Activated CD8-positive, alpha-beta memory T cell treated with anti-CD3 and anti-CD28 coated beads, Interleukin-2, amount 10 ng/mL, durations not matched to agents 7 days and 5 days (primary cell): ENCODE measurements around the gene ADA. TPM values are rescaled to one million over a fixed set of nuclear protein-coding genes. Genes with fewer than 3 reads are reported as not detected.
"Not testable (repeated sequence)": the region's sequence is repeated elsewhere in the genome, so short reads cannot be mapped to it uniquely, and the experiment has no call there.

Experiments used
- ATAC-seq: fragments of 150-1000 bp; cut with Tn5 transposase; one replicate; pipeline ENCODE4 v1.10.0; 2021; ENCODE audit warnings: moderate library complexity
- CTCF ChIA-PET: fragments of 350-600 bp; sonication (Branson Sonifier 250); formaldehyde crosslinking; loops from one replicate; lab custom pipeline; 2021; ENCODE audit warnings: antibody characterized with exemption; lab: Charles Lee
- DNase-seq: peaks from one replicate; pipeline ENCODE4 v3.0.0-alpha.2; 2020
- H3K27ac Mint-ChIP-seq: one replicate; pipeline ENCODE4 v1.8.0; 2021; ENCODE audit warnings: mild to moderate bottlenecking, mixed read lengths
- H3K27me3 Mint-ChIP-seq: one replicate; pipeline ENCODE4 v1.8.0; 2021; ENCODE audit warnings: mixed read lengths
- H3K36me3 Mint-ChIP-seq: one replicate; pipeline ENCODE4 v1.8.0; 2021; ENCODE audit warnings: mild to moderate bottlenecking, mixed read lengths
- H3K4me1 Mint-ChIP-seq: one replicate; pipeline ENCODE4 v1.8.0; 2021; ENCODE audit warnings: mixed read lengths
- H3K4me3 Mint-ChIP-seq: one replicate; pipeline ENCODE4 v1.8.0; 2021; ENCODE audit warnings: mild to moderate bottlenecking, moderate library complexity, mixed read lengths
- H3K9me3 Mint-ChIP-seq: one replicate; pipeline ENCODE4 v1.8.0; 2022; ENCODE audit warnings: low read depth, mixed read lengths
- total RNA-seq, 2 experiments: library from RNA; stranded (reverse); gene quantifications; one replicate each; pipeline ENCODE4 v1.2.3, GENCODE V29; 2021

The ADA gene
- total RNA-seq: 100 to 1,000 TPM in 1 of 2 experiments, 10 to 100 TPM in 1; 81.4 to 114 TPM

GRCh38 chr20:44651684-44652423, at the start of gene ADA:
TSS of gene ADA (minus strand) at chr20:44651699. CDS start at chr20:44651607, 92 bp downstream.
- CTCF ChIA-PET: interaction anchor here (1.1 to 15.9 kb wide), 5 partner anchors 9 to 264 kb away, joined by 3 to 186 read pairs (median 5); no protein-coding TSS in a partner anchor
- H3K36me3 Mint-ChIP-seq: peaks cover 12% of the 10 kb centered on the region

GRCh38 chr20:44700306-44700705, 48.8 kb upstream of the ADA start:
- Mint-ChIP-seq H3K4me1 (no peaks in the 10 kb centered on the region), H3K4me3 (no peak overlapping the region), H3K36me3 (no peaks in the 10 kb centered on the region), H3K27me3 (peaks cover 6% of the 10 kb centered on the region), H3K9me3 (no peaks in the 10 kb centered on the region), H3K27ac (no peak overlapping the region)
- DNase-seq (no peak), ATAC-seq (no peak)
- CTCF ChIA-PET: no interaction called here

More at GRCh38 chr20:44651684-44652423, at the start of gene ADA:
- Mint-ChIP-seq H3K27ac (peak within 1 kb of the TSS; percentile 85), H3K9me3 (no peaks in the 10 kb centered on the region), H3K4me1 (peaks cover 48% of the 10 kb centered on the region), H3K27me3 (no peaks in the 10 kb centered on the region), H3K4me3 (peak within 1 kb of the TSS; percentile 84)
- ATAC-seq (peak; percentile 67), DNase-seq (peak; percentile 71)

- H3K27me3 Mint-ChIP-seq: peaks cover 5% of the 10 kb centered on the region
- H3K9me3 Mint-ChIP-seq: no peaks in the 10 kb centered on the region
- no peak overlapping the region for H3K4me3 Mint-ChIP-seq
- DNase-seq: no peak
- H3K36me3 Mint-ChIP-seq: no peaks in the 10 kb centered on the region
- CTCF ChIA-PET: no interaction called here
- no peaks in the 10 kb centered on the region for H3K4me1 Mint-ChIP-seq
- no peak overlapping the region for H3K27ac Mint-ChIP-seq
- ATAC-seq: no peak
These were observed 46.9 kb upstream of the ADA start for GRCh38 chr20:44698351-44698750.

GRCh38 chr20:44697041-44697440, 45.5 kb upstream of the ADA start:
- CTCF ChIA-PET: interaction anchor here (1.1 to 1.9 kb wide), 2 partner anchors 12 to 16 kb away, joined by 4 to 10 read pairs; no protein-coding TSS in a partner anchor
- not testable (repeated sequence) for H3K4me1 Mint-ChIP-seq, H3K9me3 Mint-ChIP-seq, H3K36me3 Mint-ChIP-seq, H3K27ac Mint-ChIP-seq, ATAC-seq, DNase-seq, H3K4me3 Mint-ChIP-seq, H3K27me3 Mint-ChIP-seq

GRCh38 chr20:44696315-44696714, 44.8 kb upstream of the ADA start:
- ATAC-seq (no peak), DNase-seq (no peak)
- Mint-ChIP-seq H3K4me1 (no peaks in the 10 kb centered on the region), H3K36me3 (peaks cover 1% of the 10 kb centered on the region), H3K4me3 (no peak overlapping the region), H3K27ac (no peak overlapping the region), H3K27me3 (peaks cover 10% of the 10 kb centered on the region), H3K9me3 (no peaks in the 10 kb centered on the region)
- CTCF ChIA-PET: interaction anchor here (1.1 to 1.9 kb wide), 2 partner anchors 11 to 16 kb away, joined by 4 to 10 read pairs; no protein-coding TSS in a partner anchor

- H3K27ac Mint-ChIP-seq: no peak overlapping the region
- no peak overlapping the region for H3K4me3 Mint-ChIP-seq
- no peak for ATAC-seq
- CTCF ChIA-PET: interaction anchor here (1.1 to 1.9 kb wide), 2 partner anchors 10 to 17 kb away, joined by 4 to 10 read pairs; no protein-coding TSS in a partner anchor
- H3K27me3 Mint-ChIP-seq: peaks cover 10% of the 10 kb centered on the region
- peaks cover 1% of the 10 kb centered on the region for H3K36me3 Mint-ChIP-seq
- DNase-seq: no peak
- no peaks in the 10 kb centered on the region for H3K4me1 Mint-ChIP-seq
- no peaks in the 10 kb centered on the region for H3K9me3 Mint-ChIP-seq
These were observed 44.3 kb upstream of the ADA start for GRCh38 chr20:44695674-44696300.

- peaks cover 10% of the 10 kb centered on the region for H3K27me3 Mint-ChIP-seq
- no peaks in the 10 kb centered on the region for H3K4me1 Mint-ChIP-seq
- CTCF ChIA-PET: no interaction called here
- no peak overlapping the region for H3K4me3 Mint-ChIP-seq
- H3K36me3 Mint-ChIP-seq: peaks cover 1% of the 10 kb centered on the region
- no peak overlapping the region for H3K27ac Mint-ChIP-seq
- DNase-seq: no peak
- ATAC-seq: no peak
- H3K9me3 Mint-ChIP-seq: no peaks in the 10 kb centered on the region
These were observed 43.8 kb upstream of the ADA start for GRCh38 chr20:44695295-44695673.

- ATAC-seq (no peak), DNase-seq (no peak)
- no peak overlapping the region for H3K4me3 Mint-ChIP-seq
- no peaks in the 10 kb centered on the region for H3K4me1 Mint-ChIP-seq
- H3K27ac Mint-ChIP-seq: no peak overlapping the region
- peaks cover 1% of the 10 kb centered on the region for H3K36me3 Mint-ChIP-seq
- H3K9me3 Mint-ChIP-seq: no peaks in the 10 kb centered on the region
- CTCF ChIA-PET: no interaction called here
- peaks cover 8% of the 10 kb centered on the region for H3K27me3 Mint-ChIP-seq
These were observed 42.7 kb upstream of the ADA start for GRCh38 chr20:44694159-44694558.

- no peak for ATAC-seq
- Mint-ChIP-seq H3K27ac (no peak overlapping the region), H3K4me1 (no peaks in the 10 kb centered on the region), H3K9me3 (no peaks in the 10 kb centered on the region), H3K27me3 (peaks cover 8% of the 10 kb centered on the region), H3K36me3 (peaks cover 1% of the 10 kb centered on the region), H3K4me3 (no peak overlapping the region)
- CTCF ChIA-PET: no interaction called here
- DNase-seq: no peak
These were observed 42.1 kb upstream of the ADA start for GRCh38 chr20:44693627-44694026.

GRCh38 chr20:44692932-44693480, 41.5 kb upstream of the ADA start:
- Mint-ChIP-seq H3K9me3 (no peaks in the 10 kb centered on the region), H3K27ac (no peak overlapping the region), H3K27me3 (peaks cover 11% of the 10 kb centered on the region), H3K4me3 (no peak overlapping the region), H3K4me1 (no peaks in the 10 kb centered on the region), H3K36me3 (peaks cover 1% of the 10 kb centered on the region)
- CTCF ChIA-PET: no interaction called here
- no peak for DNase-seq
- ATAC-seq: no peak

- peaks cover 1% of the 10 kb centered on the region for H3K36me3 Mint-ChIP-seq
- CTCF ChIA-PET: interaction anchor here (0.5 to 0.6 kb wide), 2 partner anchors 174 to 180 kb away, joined by 3 read pairs; no protein-coding TSS in a partner anchor
- no peaks in the 10 kb centered on the region for H3K9me3 Mint-ChIP-seq
- peaks cover 15% of the 10 kb centered on the region for H3K27me3 Mint-ChIP-seq
- H3K27ac Mint-ChIP-seq: no peak overlapping the region
- no peak overlapping the region for H3K4me3 Mint-ChIP-seq
- H3K4me1 Mint-ChIP-seq: no peaks in the 10 kb centered on the region
- ATAC-seq (no peak), DNase-seq (no peak)
These were observed 40.2 kb upstream of the ADA start for GRCh38 chr20:44691424-44692423.

GRCh38 chr20:44690781-44691423, 39.4 kb upstream of the ADA start:
- Mint-ChIP-seq H3K27me3 (peaks cover 15% of the 10 kb centered on the region), H3K27ac (no peak overlapping the region), H3K9me3 (no peaks in the 10 kb centered on the region), H3K4me1 (no peaks in the 10 kb centered on the region), H3K4me3 (no peak overlapping the region), H3K36me3 (peaks cover 1% of the 10 kb centered on the region)
- DNase-seq (no peak), ATAC-seq (no peak)
- CTCF ChIA-PET: no interaction called here
